ENCODE results near the gene MYO1B.

- TF ChIP-seq CTCF (conservative IDR thresholded peaks at IDR 0.05; ENCODE audit: low read length) (peak; percentile 85), EZH2phosphoT487 (IDR thresholded peaks at IDR 0.05; ENCODE audit: borderline replicate concordance) (no peak)
Measured at GRCh38 chr2:191218292-191218898, 26.8 kb upstream of the MYO1B start.

Data from Loucy (cell line).